Upper lobe of left lung (tissue), 6 donors: Measurements from ENCODE around the gene ATP1A4. TPM values are rescaled to one million over a fixed set of nuclear protein-coding genes. Genes with fewer than 3 reads are reported as not detected.

Experiments used
- ATAC-seq, 2 donors: fragments of 200-7000 bp; cut with Tn5 transposase; one replicate each; pipeline ENCODE4 v1.9.1; 2022; ENCODE audit warnings: mild to moderate bottlenecking in 2 of 2, moderate library complexity in 2 of 2; ENCODE audit not compliant: low FRiP score in 2 of 2
- DNase-seq, 2 donors: peaks; one replicate each; pipeline ENCODE4 v3.0.0-alpha.2; 2019 to 2020
- H3K27ac ChIP-seq, 4 donors: fragments of 200-600 bp; sonication (generic); one replicate each; pipeline ENCODE4 v1.5.1; 2016 to 2019
- H3K27me3 ChIP-seq, 4 donors: fragments of 200-600 bp; sonication (generic); one replicate each; pipeline ENCODE4 v1.5.1; 2017 to 2019
- H3K36me3 ChIP-seq, 4 donors: fragments of 200-600 bp; sonication (generic); one replicate each; pipeline ENCODE4 v1.5.1; 2016 to 2019
- H3K4me1 ChIP-seq, 4 donors: fragments of 200-600 bp; sonication (generic); one replicate each; pipeline ENCODE4 v1.5.1; 2018 to 2019
- H3K4me3 ChIP-seq, 4 donors: fragments of 200-600 bp; sonication (generic); one replicate each; pipeline ENCODE4 v1.5.1; 2017 to 2019; ENCODE audit warnings: mild to moderate bottlenecking in 2 of 4, moderate library complexity in 1 of 4
- H3K9me3 ChIP-seq, 4 donors: fragments of 200-600 bp; sonication (generic); one replicate each; pipeline ENCODE4 v1.5.1; 2018 to 2019
- CTCF ChIP-seq, 6 experiments: fragments of 450-650 bp in 4 of 6; fragments of 200-600 bp in 2 of 6; sonication (generic) in 2 of 6; IDR thresholded peaks; one replicate each; pipeline ENCODE4 v1.5.1; 2016 to 2019; ENCODE audit warnings: antibody characterized with exemption in 6 of 6
- EP300 ChIP-seq, 4 donors: sonication (generic); formaldehyde crosslinking; IDR thresholded peaks; one replicate each; pipeline ENCODE4 v1.5.1; 2017; ENCODE audit warnings: antibody characterized with exemption in 4 of 4, control low read depth in 2 of 4
- POLR2A ChIP-seq, 4 donors: fragments of 450-650 bp; IDR thresholded peaks; one replicate each; pipeline ENCODE4 v1.5.1; 2016 to 2017; ENCODE audit warnings: antibody characterized with exemption in 4 of 4, mild to moderate bottlenecking in 2 of 4
- POLR2AphosphoS5 ChIP-seq, 2 donors: sonication (generic); formaldehyde crosslinking; IDR thresholded peaks; one replicate each; pipeline ENCODE4 v1.5.1; 2017; ENCODE audit warnings: antibody characterized with exemption in 2 of 2
- WGBS, 2 donors: methylation state at CpG; one replicate each; pipeline ENCODE4 v1.1.5; 2017 to 2018; 5-methylcytosine and 5-hydroxymethylcytosine counted together
- total RNA-seq, 6 donors: library from RNA; depleted of rRNA in 4 of 6; stranded (reverse); fragments of >200 nt in 4 of 6; gene quantifications; one replicate each; pipeline versions ENCODE4 v1.1.0 to v1.2.1, GENCODE V29; 2016 to 2021
- donor health status: DM: no; HTN: no; CAD: no; lungs with moderate emphysema.
- donor health status: DM: no; HTN: yes; CAD: no; lungs with severe emphysema.

Gene ATP1A4
- total RNA-seq, 6 donors from 2014 or later, result 0.52 to 0.61 TPM; not detected in 4

GRCh38 chr1:160148121-160148520 is 3.3 kb upstream of the ATP1A4 start:
- Histone ChIP-seq H3K27ac (no peak overlapping the region), H3K27me3 (no peaks in the 10 kb centered on the region), H3K36me3 (no peaks in the 10 kb centered on the region), H3K9me3 (no peaks in the 10 kb centered on the region), H3K4me1 (no peaks in the 10 kb centered on the region), H3K4me3 (no peak overlapping the region)
- ATAC-seq (no peak), DNase-seq (no peak)
- TF ChIP-seq CTCF (IDR thresholded peaks at IDR 0.05) (no peak), EP300 (IDR thresholded peaks at IDR 0.05) (no peak), POLR2A (IDR thresholded peaks at IDR 0.05) (no peak)
- WGBS, 2 donors, result 85 to 90% methylated on average over 3 of the region's 3 CpGs

GRCh38 chr1:160149233-160149632 is 2.2 kb upstream of the ATP1A4 start:
- no peaks in the 10 kb centered on the region for H3K9me3 ChIP-seq
- ATAC-seq (no peak), DNase-seq (no peak)
- H3K36me3 ChIP-seq, result no peaks in the 10 kb centered on the region
- no peaks in the 10 kb centered on the region for H3K4me1 ChIP-seq
- H3K27ac ChIP-seq, result no peak overlapping the region
- no peak overlapping the region for H3K4me3 ChIP-seq
- H3K27me3 ChIP-seq, result no peaks in the 10 kb centered on the region
- TF ChIP-seq POLR2AphosphoS5 (IDR thresholded peaks at IDR 0.05) (no peak), EP300 (IDR thresholded peaks at IDR 0.05) (no peak), CTCF (IDR thresholded peaks at IDR 0.05) (no peak), POLR2A (IDR thresholded peaks at IDR 0.05) (no peak)

- TF ChIP-seq CTCF (IDR thresholded peaks at IDR 0.05), result no peak
- TF ChIP-seq EP300 (IDR thresholded peaks at IDR 0.05), result no peak
- no peak for TF ChIP-seq POLR2AphosphoS5 (IDR thresholded peaks at IDR 0.05)
- no peak for TF ChIP-seq POLR2A (IDR thresholded peaks at IDR 0.05)
- no peaks in the 10 kb centered on the region for H3K4me1 ChIP-seq
- H3K27ac ChIP-seq, result no peak overlapping the region
- no peak overlapping the region for H3K4me3 ChIP-seq
- no peaks in the 10 kb centered on the region for H3K27me3 ChIP-seq
- ATAC-seq (no peak), DNase-seq (no peak)
- WGBS, 2 donors, result 68 to 86% methylated on average over 2 of the region's 2 CpGs
- H3K36me3 ChIP-seq, result no peaks in the 10 kb centered on the region
- no peaks in the 10 kb centered on the region for H3K9me3 ChIP-seq
These were observed 1.7 kb upstream of the ATP1A4 start for GRCh38 chr1:160149716-160150115.

GRCh38 chr1:160154790-160155189 is 3.4 kb downstream of the ATP1A4 start:
- Histone ChIP-seq H3K27ac (no peak overlapping the region), H3K36me3 (no peaks in the 10 kb centered on the region), H3K4me1 (peaks cover 0 to 5% (median 0%) of the 10 kb centered on the region in 4 donors), H3K4me3 (no peak overlapping the region), H3K27me3 (no peaks in the 10 kb centered on the region), H3K9me3 (no peaks in the 10 kb centered on the region)
- DNase-seq (no peak), ATAC-seq (no peak)
- 60 to 81% methylated on average over 3 of the region's 3 CpGs for WGBS, 2 donors
- TF ChIP-seq POLR2AphosphoS5 (IDR thresholded peaks at IDR 0.05) (no peak), EP300 (IDR thresholded peaks at IDR 0.05) (no peak), CTCF (IDR thresholded peaks at IDR 0.05) (no peak)

GRCh38 chr1:160156361-160156760 is 5.0 kb downstream of the ATP1A4 start:
- Histone ChIP-seq H3K27ac (no peak overlapping the region), H3K9me3 (no peaks in the 10 kb centered on the region), H3K4me3 (no peak overlapping the region), H3K27me3 (no peaks in the 10 kb centered on the region), H3K36me3 (no peaks in the 10 kb centered on the region), H3K4me1 (peaks cover 0 to 7% (median 0%) of the 10 kb centered on the region in 4 donors)
- no peak for TF ChIP-seq POLR2A (IDR thresholded peaks at IDR 0.05)
- no peak for TF ChIP-seq EP300 (IDR thresholded peaks at IDR 0.05)
- TF ChIP-seq CTCF (IDR thresholded peaks at IDR 0.05), result no peak
- no peak for TF ChIP-seq POLR2AphosphoS5 (IDR thresholded peaks at IDR 0.05)
- ATAC-seq (no peak), DNase-seq (no peak)
- WGBS, 2 donors, result 92 to 96% methylated on average over 5 of the region's 5 CpGs
